ENCODE results near the gene PLEKHG5.

PLEKHG5 gene

GRCh38 chr1:6419397-6419803 is 72.1 kb downstream of the PLEKHG5 start:
- no peak for DNase-seq (ENCODE audit: low read depth, low spot score)
- no peak for TF ChIP-seq CTCF (IDR thresholded peaks at IDR 0.05; ENCODE audit: insufficient read depth, low read length, missing control alignments)
- H3K4me3 ChIP-seq (ENCODE audit: low read depth, low read length), result no peak overlapping the region
- ChIA-PET CTCF (interaction anchor here (1.0 to 4.7 kb wide), 5 partner anchors 8 to 71 kb away, joined by 3 to 37 read pairs (median 4); no protein-coding TSS in a partner anchor), POLR2A (no interaction called here)

GRCh38 chr1:6418668-6419396 is 72.6 kb downstream of the PLEKHG5 start:
- DNase-seq (ENCODE audit: low read depth, low spot score), result no peak
- ChIA-PET POLR2A (no interaction called here), CTCF (interaction anchor here (0.6 to 4.7 kb wide), 4 partner anchors 12 to 58 kb away, joined by 3 to 37 read pairs (median 4); no protein-coding TSS in a partner anchor)
- no peak for TF ChIP-seq CTCF (IDR thresholded peaks at IDR 0.05; ENCODE audit: insufficient read depth, low read length, missing control alignments)
- H3K4me3 ChIP-seq (ENCODE audit: low read depth, low read length), result no peak overlapping the region

GRCh38 chr1:6417961-6418667 is 73.4 kb downstream of the PLEKHG5 start:
- POLR2A ChIA-PET, result no interaction called here
- DNase-seq (ENCODE audit: low read depth, low spot score), result no peak
- CTCF ChIA-PET, result interaction anchor here (0.6 to 4.7 kb wide), 2 partner anchors 13 to 20 kb away, joined by 3 to 37 read pairs; no protein-coding TSS in a partner anchor
- H3K4me3 ChIP-seq (ENCODE audit: low read depth, low read length), result no peak overlapping the region
- TF ChIP-seq CTCF (IDR thresholded peaks at IDR 0.05; ENCODE audit: insufficient read depth, low read length, missing control alignments), result no peak
